ENCODE measurements around the gene ZNF681. TPM values are rescaled to one million over a fixed set of nuclear protein-coding genes. Genes with fewer than 3 reads are reported as not detected.

ZNF681 gene
- total RNA-seq, 4 donors from 2014 or later, result 0.65 to 1.1 (median 0.91) TPM

GRCh38 chr19:23785982-23786381 lies 27.3 kb upstream of the ZNF681 start:
- H3K4me1 ChIP-seq, result no peaks in the 10 kb centered on the region
- no peak for DNase-seq (ENCODE audit: extremely low spot score)
- WGBS, result 69% methylated on average over 3 of the region's 3 CpGs

GRCh38 chr19:23784274-23784673 lies 25.6 kb upstream of the ZNF681 start:
- TF ChIP-seq POLR2A (IDR thresholded peaks at IDR 0.05; ENCODE audit: low read depth), result no peak
- TF ChIP-seq CTCF (IDR thresholded peaks at IDR 0.05), result no peak
- TF ChIP-seq EP300 (IDR thresholded peaks at IDR 0.05), result no peak
- no peak for TF ChIP-seq POLR2AphosphoS5 (IDR thresholded peaks at IDR 0.05)
- WGBS, result 50% methylated on average over 2 of the region's 2 CpGs
- Histone ChIP-seq H3K4me1 (no peaks in the 10 kb centered on the region), H3K4me3 (no peak overlapping the region), H3K36me3 (no peaks in the 10 kb centered on the region), H3K27me3 (no peaks in the 10 kb centered on the region), H3K27ac (replicated peaks in 1 of 4) (no peak overlapping the region), H3K9me3 (no peaks in the 10 kb centered on the region)
- no peak for DNase-seq (ENCODE audit: extremely low spot score)
- intact Hi-C loops (cut with DNase I), result no loop called here

More at GRCh38 chr19:23785982-23786381, 27.3 kb upstream of the ZNF681 start:
- Histone ChIP-seq H3K4me3 (no peak overlapping the region), H3K9me3 (no peaks in the 10 kb centered on the region), H3K36me3 (no peaks in the 10 kb centered on the region), H3K27ac (replicated peaks in 1 of 4) (no peak overlapping the region), H3K27me3 (no peaks in the 10 kb centered on the region)
- no peak for TF ChIP-seq EP300 (IDR thresholded peaks at IDR 0.05)
- TF ChIP-seq POLR2A (IDR thresholded peaks at IDR 0.05; ENCODE audit: low read depth), result no peak
- TF ChIP-seq POLR2AphosphoS5 (IDR thresholded peaks at IDR 0.05), result no peak
- no peak for TF ChIP-seq CTCF (IDR thresholded peaks at IDR 0.05)
- intact Hi-C loops (cut with DNase I), result no loop called here

GRCh38 chr19:23783636-23784035 lies 24.9 kb upstream of the ZNF681 start:
- TF ChIP-seq CTCF (IDR thresholded peaks at IDR 0.05) (no peak), EP300 (IDR thresholded peaks at IDR 0.05) (no peak), POLR2AphosphoS5 (IDR thresholded peaks at IDR 0.05) (no peak), POLR2A (IDR thresholded peaks at IDR 0.05; ENCODE audit: low read depth) (no peak)
- Histone ChIP-seq H3K4me1 (no peaks in the 10 kb centered on the region), H3K9me3 (no peaks in the 10 kb centered on the region), H3K27me3 (no peaks in the 10 kb centered on the region), H3K4me3 (no peak overlapping the region), H3K36me3 (no peaks in the 10 kb centered on the region), H3K27ac (replicated peaks in 1 of 4) (no peak overlapping the region)
- no peak for DNase-seq (ENCODE audit: extremely low spot score)
- no CpG with 5 or more reads among the region's 1 CpG for WGBS
- intact Hi-C loops (cut with DNase I), result no loop called here

- WGBS, result 96% methylated on average over 7 of the region's 7 CpGs
Observed at GRCh38 chr19:23779645-23780044, 21.0 kb upstream of the ZNF681 start.

More at GRCh38 chr19:23779645-23780044, 21.0 kb upstream of the ZNF681 start:
- no peaks in the 10 kb centered on the region for H3K9me3 ChIP-seq
- no peak overlapping the region for H3K4me3 ChIP-seq
- intact Hi-C loops (cut with DNase I), result no loop called here
- TF ChIP-seq POLR2AphosphoS5 (IDR thresholded peaks at IDR 0.05) (no peak), POLR2A (IDR thresholded peaks at IDR 0.05; ENCODE audit: low read depth) (no peak), CTCF (IDR thresholded peaks at IDR 0.05) (no peak), EP300 (IDR thresholded peaks at IDR 0.05) (no peak)
- no peaks in the 10 kb centered on the region for H3K27me3 ChIP-seq
- peaks cover 0 to 9% (median 0%) of the 10 kb centered on the region in 4 donors for H3K36me3 ChIP-seq
- H3K4me1 ChIP-seq, result no peaks in the 10 kb centered on the region
- DNase-seq (ENCODE audit: extremely low spot score), result peak; percentile 31
- H3K27ac ChIP-seq (replicated peaks in 1 of 4), result no peak overlapping the region
